Prostate gland (tissue), 2 donors: ENCODE data around the gene STAM2. TPM values are rescaled to one million over a fixed set of nuclear protein-coding genes. Genes with fewer than 3 reads are reported as not detected.

ENCODE experiments used
- DNase-seq: peaks from one replicate; pipeline ENCODE4 v3.0.0-alpha.2; 2019; ENCODE audit warnings: low spot score
- H3K27ac ChIP-seq, 2 donors: fragments of 200-600 bp; sonication (generic); 2 replicates each; pipeline ENCODE4 v1.5.1; 2017 to 2019
- H3K27me3 ChIP-seq: fragments of 200-600 bp; sonication (generic); replicated peaks from 2 replicates; pipeline ENCODE4 v1.5.1; 2019; ENCODE audit not compliant: insufficient read depth
- H3K36me3 ChIP-seq, 2 donors: fragments of 200-600 bp; sonication (generic); 1 replicate in 1 of 2; 2 replicates in 1 of 2; pipeline versions ENCODE4 v1.5.1 to v1.8.1; 2017 to 2019
- H3K4me1 ChIP-seq: fragments of 200-600 bp; sonication (generic); replicated peaks from 2 replicates; pipeline ENCODE4 v1.5.1; 2019
- H3K4me3 ChIP-seq, 2 donors: fragments of 200-600 bp; sonication (generic); 2 replicates each; pipeline ENCODE4 v1.5.1; 2017 to 2019
- H3K9me3 ChIP-seq: fragments of 200-600 bp; sonication (generic); 2 replicates; pipeline ENCODE4 v1.5.1; 2017
- CTCF ChIP-seq, 4 experiments: fragments of 200-600 bp in 2 of 4; fragments of 450-650 bp in 2 of 4; sonication (generic) in 2 of 4; IDR thresholded peaks; 1 replicate in 3 of 4; 2 replicates in 1 of 4; pipeline ENCODE4 v1.5.1; 2016 to 2019; ENCODE audit warnings: antibody characterized with exemption in 4 of 4, mild to moderate bottlenecking in 2 of 4, moderate library complexity in 2 of 4
- POLR2A ChIP-seq: fragments of 450-650 bp; IDR thresholded peaks from one replicate; pipeline ENCODE4 v1.6.1; 2016; ENCODE audit warnings: antibody characterized with exemption, mild to moderate bottlenecking
- POLR2AphosphoS5 ChIP-seq: sonication (generic); formaldehyde crosslinking; IDR thresholded peaks from one replicate; pipeline ENCODE4 v1.6.1; 2017; ENCODE audit warnings: antibody characterized with exemption
- WGBS: methylation state at CpG from one replicate; pipeline ENCODE4 v1.1.5; 2018; 5-methylcytosine and 5-hydroxymethylcytosine counted together
- intact Hi-C: fragments of 100-400 bp; cut with DNase I; formaldehyde crosslinking; loops from one replicate; pipeline ENCODE4 v1.14.2; 2022
- total RNA-seq, 2 donors: library from RNA; depleted of rRNA; stranded (reverse); fragments of >200 nt; gene quantifications; one replicate each; pipeline ENCODE4 v1.1.0, GENCODE V29; 2016

Gene STAM2
- total RNA-seq, 2 donors from 2014 or later: 28.7 to 39.3 TPM

GRCh38 chr2:152088006-152088405, 87.6 kb downstream of the STAM2 start:
- intact Hi-C loops: no loop called here

GRCh38 chr2:152086231-152086630, 89.3 kb downstream of the STAM2 start:
- Histone ChIP-seq H3K9me3 (no peaks in the 10 kb centered on the region), H3K27ac (no peak overlapping the region), H3K36me3 (no peaks in the 10 kb centered on the region), H3K4me3 (no peak overlapping the region), H3K4me1 (no peaks in the 10 kb centered on the region), H3K27me3 (no peaks in the 10 kb centered on the region)
- no peak for TF ChIP-seq POLR2AphosphoS5
- TF ChIP-seq POLR2A: no peak
- intact Hi-C loops: no loop called here
- no peak for DNase-seq
- 96% methylated on average over 2 of the region's 2 CpGs for WGBS

More at GRCh38 chr2:152088006-152088405, 87.6 kb downstream of the STAM2 start:
- Histone ChIP-seq H3K27ac (no peak overlapping the region), H3K4me3 (no peak overlapping the region), H3K9me3 (no peaks in the 10 kb centered on the region), H3K36me3 (no peaks in the 10 kb centered on the region), H3K4me1 (no peaks in the 10 kb centered on the region), H3K27me3 (no peaks in the 10 kb centered on the region)
- no peak for DNase-seq
- no peak for TF ChIP-seq POLR2AphosphoS5
- no peak for TF ChIP-seq POLR2A
- no peak for TF ChIP-seq CTCF (IDR thresholded peaks at IDR 0.05)
- WGBS: 84% methylated on average over 3 of the region's 3 CpGs

GRCh38 chr2:152084076-152084475, 91.5 kb downstream of the STAM2 start:
- no peaks in the 10 kb centered on the region for H3K9me3 ChIP-seq
- no peak overlapping the region for H3K27ac ChIP-seq
- no peaks in the 10 kb centered on the region for H3K4me1 ChIP-seq
- no peaks in the 10 kb centered on the region for H3K36me3 ChIP-seq
- peak; percentile 15 for TF ChIP-seq POLR2AphosphoS5
- TF ChIP-seq CTCF (IDR thresholded peaks at IDR 0.05): no peak
- intact Hi-C loops: no loop called here
- 72% methylated on average over 6 of the region's 6 CpGs for WGBS
- H3K4me3 ChIP-seq: no peak overlapping the region
- no peaks in the 10 kb centered on the region for H3K27me3 ChIP-seq
- no peak for DNase-seq

GRCh38 chr2:152083202-152083875, 92.2 kb downstream of the STAM2 start:
- DNase-seq: no peak
- TF ChIP-seq POLR2A: no peak
- TF ChIP-seq POLR2AphosphoS5: no peak
- TF ChIP-seq CTCF (IDR thresholded peaks at IDR 0.05): no peak
- no peaks in the 10 kb centered on the region for H3K4me1 ChIP-seq
- WGBS: 54% methylated on average over 6 of the region's 6 CpGs
- H3K27me3 ChIP-seq: no peaks in the 10 kb centered on the region
- no peaks in the 10 kb centered on the region for H3K9me3 ChIP-seq
- no peak overlapping the region for H3K4me3 ChIP-seq
- no peak overlapping the region for H3K27ac ChIP-seq
- intact Hi-C loops: no loop called here
- no peaks in the 10 kb centered on the region for H3K36me3 ChIP-seq

GRCh38 chr2:152078662-152079061, 96.9 kb downstream of the STAM2 start:
- WGBS: 89% methylated on average over 2 of the region's 2 CpGs
- TF ChIP-seq CTCF (IDR thresholded peaks at IDR 0.05) (no peak), POLR2A (no peak), POLR2AphosphoS5 (no peak)
- no peak overlapping the region for H3K4me3 ChIP-seq
- no peak overlapping the region for H3K27ac ChIP-seq
- DNase-seq: no peak
- H3K27me3 ChIP-seq: no peaks in the 10 kb centered on the region
- H3K4me1 ChIP-seq: no peaks in the 10 kb centered on the region
- no peaks in the 10 kb centered on the region for H3K9me3 ChIP-seq
- no peaks in the 10 kb centered on the region for H3K36me3 ChIP-seq
- intact Hi-C loops: no loop called here
